Thyroid gland (tissue), 4 donors: ENCODE measurements around the gene ALDH7A1. TPM values are rescaled to one million over a fixed set of nuclear protein-coding genes. Genes with fewer than 3 reads are reported as not detected.
"Not testable (repeated sequence)": the region's sequence is repeated elsewhere in the genome, so short reads cannot be mapped to it uniquely, and the experiment has no call there.

Experiments used
- DNase-seq, 2 donors: peaks; one replicate each; pipeline ENCODE4 v3.0.0-alpha.2; 2019
- H3K27ac ChIP-seq, 3 donors: fragments of 200-600 bp; sonication (generic); 1 replicate in 2 of 3; 2 replicates in 1 of 3; pipeline ENCODE4 v1.5.1; 2016 to 2019; ENCODE audit warnings: mild to moderate bottlenecking in 1 of 3, moderate library complexity in 1 of 3
- H3K27me3 ChIP-seq: fragments of 200-600 bp; sonication (generic); one replicate; pipeline ENCODE4 v1.5.1; 2019
- H3K36me3 ChIP-seq, 2 donors: fragments of 200-600 bp; sonication (generic); one replicate each; pipeline ENCODE4 v1.5.1; 2016 to 2019
- H3K4me1 ChIP-seq, 2 donors: fragments of 200-600 bp; sonication (generic); one replicate each; pipeline ENCODE4 v1.5.1; 2017 to 2019
- H3K4me3 ChIP-seq, 3 donors: fragments of 200-600 bp; sonication (generic); replicated peaks in 1 of 3; 1 replicate in 2 of 3; 2 replicates in 1 of 3; pipeline ENCODE4 v1.5.1; 2016; ENCODE audit warnings: mild to moderate bottlenecking in 1 of 3
- H3K9me3 ChIP-seq: fragments of 200-600 bp; sonication (generic); one replicate; pipeline ENCODE4 v1.5.1; 2017
- POLR2A ChIP-seq, 2 donors: fragments of 450-650 bp; IDR thresholded peaks; one replicate each; pipeline ENCODE4 v1.6.1; 2017; ENCODE audit warnings: antibody characterized with exemption in 2 of 2, mild to moderate bottlenecking in 2 of 2, moderate library complexity in 1 of 2
- WGBS, 2 donors: methylation state at CpG; one replicate each; pipeline ENCODE4 v1.1.5; 2017; 5-methylcytosine and 5-hydroxymethylcytosine counted together
- intact Hi-C: fragments of 100-400 bp; cut with DNase I; formaldehyde crosslinking; loops from one replicate; pipeline ENCODE4 v1.15.1; 2023
- total RNA-seq, 4 donors: library from RNA; depleted of rRNA; stranded (reverse); fragments of >200 nt; gene quantifications; one replicate each; pipeline ENCODE4 v1.2.3, GENCODE V29; 2016
- TF ChIP-seq, protein P1 (sequence below), 6 experiments: fragments of 200-600 bp in 3 of 6; fragments of 450-650 bp in 3 of 6; sonication (generic) in 3 of 6; IDR thresholded peaks; one replicate each; pipeline ENCODE4 v1.5.1; 2016 to 2019; ENCODE audit warnings: antibody characterized with exemption in 6 of 6, mild to moderate bottlenecking in 2 of 6, inconsistent platforms in 1 of 6, moderate library complexity in 1 of 6

ALDH7A1 gene
- total RNA-seq, 4 donors from 2014 or later = 25.3 to 57.3 (median 41.5) TPM

- Histone ChIP-seq H3K9me3 (no peaks in the 10 kb centered on the region), H3K27me3 (no peaks in the 10 kb centered on the region), H3K27ac (peak overlapping the region in 2 of 3 donors; percentile 70 to 79), H3K36me3 (peaks cover 0 to 7% of the 10 kb centered on the region in 2 donors), H3K4me3 (no peak overlapping the region), H3K4me1 (peaks cover 9 to 13% of the 10 kb centered on the region in 2 donors)
- WGBS, 2 donors = 30 to 51% methylated on average over 4 of the region's 4 CpGs
- intact Hi-C loops = no loop called here
- TF ChIP-seq POLR2A (IDR thresholded peaks at IDR 0.05) = no peak
- TF ChIP-seq, protein P1, sequence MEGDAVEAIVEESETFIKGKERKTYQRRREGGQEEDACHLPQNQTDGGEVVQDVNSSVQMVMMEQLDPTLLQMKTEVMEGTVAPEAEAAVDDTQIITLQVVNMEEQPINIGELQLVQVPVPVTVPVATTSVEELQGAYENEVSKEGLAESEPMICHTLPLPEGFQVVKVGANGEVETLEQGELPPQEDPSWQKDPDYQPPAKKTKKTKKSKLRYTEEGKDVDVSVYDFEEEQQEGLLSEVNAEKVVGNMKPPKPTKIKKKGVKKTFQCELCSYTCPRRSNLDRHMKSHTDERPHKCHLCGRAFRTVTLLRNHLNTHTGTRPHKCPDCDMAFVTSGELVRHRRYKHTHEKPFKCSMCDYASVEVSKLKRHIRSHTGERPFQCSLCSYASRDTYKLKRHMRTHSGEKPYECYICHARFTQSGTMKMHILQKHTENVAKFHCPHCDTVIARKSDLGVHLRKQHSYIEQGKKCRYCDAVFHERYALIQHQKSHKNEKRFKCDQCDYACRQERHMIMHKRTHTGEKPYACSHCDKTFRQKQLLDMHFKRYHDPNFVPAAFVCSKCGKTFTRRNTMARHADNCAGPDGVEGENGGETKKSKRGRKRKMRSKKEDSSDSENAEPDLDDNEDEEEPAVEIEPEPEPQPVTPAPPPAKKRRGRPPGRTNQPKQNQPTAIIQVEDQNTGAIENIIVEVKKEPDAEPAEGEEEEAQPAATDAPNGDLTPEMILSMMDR (IDR thresholded peaks at IDR 0.05) = no peak
- peak; percentile 88 to 89 for DNase-seq
Measured at GRCh38 chr5:126568206-126568755, 26.7 kb downstream of the ALDH7A1 start.

DNA sequence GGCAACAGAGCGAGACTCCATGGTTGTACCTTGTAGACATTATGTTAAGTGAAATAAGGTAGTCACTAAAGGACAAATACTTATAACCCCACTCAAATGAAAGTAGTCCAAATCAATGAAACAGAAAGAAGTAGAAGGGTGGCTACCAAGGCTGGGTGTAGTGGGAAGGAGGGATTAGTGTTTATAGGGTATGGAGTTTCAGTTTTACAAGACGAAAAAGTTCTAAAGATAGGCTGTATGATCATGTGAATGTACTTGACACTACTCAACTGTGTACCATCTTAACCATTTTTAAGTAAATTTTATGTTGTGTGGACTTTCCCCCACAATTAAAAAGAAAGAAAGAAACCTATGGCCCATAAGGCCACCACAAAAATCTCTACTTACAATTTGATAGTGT lies 32.2 kb downstream of the ALDH7A1 start:
- TF ChIP-seq, protein P1 (IDR thresholded peaks at IDR 0.05) = no peak
- TF ChIP-seq POLR2A (IDR thresholded peaks at IDR 0.05) = no peak
- Histone ChIP-seq H3K27me3 (no peaks in the 10 kb centered on the region), H3K4me1 (peaks cover 0 to 1% of the 10 kb centered on the region in 2 donors), H3K9me3 (no peaks in the 10 kb centered on the region), H3K27ac (no peak overlapping the region), H3K4me3 (no peak overlapping the region), H3K36me3 (peaks cover 7% of the 10 kb centered on the region in 2 donors)
- 88 to 93% methylated on average over 2 of the region's 2 CpGs for WGBS, 2 donors
- DNase-seq = no peak
- intact Hi-C loops = no loop called here

DNA sequence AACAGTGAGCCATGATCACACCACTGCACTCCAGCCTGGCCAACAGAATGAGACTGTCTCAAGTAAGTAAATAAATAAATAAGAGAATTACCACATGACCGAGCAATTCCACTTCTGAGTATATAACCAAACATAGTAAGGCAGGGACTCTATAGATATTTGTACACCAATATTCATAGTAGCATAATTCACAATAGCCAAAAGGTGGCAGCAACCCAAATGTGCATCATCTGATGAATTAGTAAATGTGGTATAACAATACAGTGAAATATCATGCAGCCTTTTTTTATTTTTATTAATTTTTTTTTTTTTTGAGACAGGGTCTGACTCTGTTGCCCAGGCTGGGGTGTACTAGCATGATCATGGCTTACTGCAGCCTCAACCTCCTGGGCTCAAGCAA lies 33.1 kb downstream of the ALDH7A1 start:
- intact Hi-C loops = no loop called here
- Histone ChIP-seq H3K27ac (no peak overlapping the region), H3K27me3 (no peaks in the 10 kb centered on the region), H3K4me3 (no peak overlapping the region), H3K4me1 (no peaks in the 10 kb centered on the region), H3K36me3 (peaks cover 7 to 9% of the 10 kb centered on the region in 2 donors), H3K9me3 (no peaks in the 10 kb centered on the region)
- TF ChIP-seq, protein P1 (IDR thresholded peaks at IDR 0.05) = no peak
- no peak for TF ChIP-seq POLR2A (IDR thresholded peaks at IDR 0.05)
- no peak for DNase-seq
- WGBS, 2 donors = 83 to 93% methylated on average over 1 of the region's 1 CpG

DNA sequence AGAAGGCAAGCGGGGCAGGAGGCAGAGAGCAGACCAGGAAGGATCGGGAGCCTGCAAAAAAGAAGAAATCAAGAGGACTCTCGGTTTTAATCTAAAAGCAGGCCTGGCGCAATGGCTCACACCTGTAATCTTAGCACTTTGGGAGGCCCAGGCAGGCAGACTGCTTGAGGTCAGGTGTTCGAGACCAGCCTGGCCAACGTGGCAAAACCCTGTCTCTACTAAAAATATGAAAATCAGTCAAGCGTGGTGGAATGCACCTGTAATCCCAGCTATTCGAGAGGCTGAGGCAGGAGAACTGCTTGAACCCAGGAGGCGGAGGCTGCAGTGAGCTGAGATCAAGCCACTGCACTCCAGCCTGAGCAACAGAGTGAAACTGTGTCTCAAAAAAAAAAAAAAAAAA lies 39.9 kb downstream of the ALDH7A1 start:
- H3K27me3 ChIP-seq, H3K4me1 ChIP-seq, H3K9me3 ChIP-seq, intact Hi-C loops, H3K4me3 ChIP-seq, DNase-seq, H3K27ac ChIP-seq: not testable (repeated sequence)
- 86 to 92% methylated on average over 9 of the region's 9 CpGs for WGBS, 2 donors
- H3K36me3 ChIP-seq = peaks cover 17 to 50% of the 10 kb centered on the region in 2 donors

- Histone ChIP-seq H3K9me3 (no peaks in the 10 kb centered on the region), H3K4me3 (no peak overlapping the region), H3K36me3 (peaks cover 28 to 64% of the 10 kb centered on the region in 2 donors), H3K27ac (no peak overlapping the region), H3K27me3 (no peaks in the 10 kb centered on the region), H3K4me1 (no peaks in the 10 kb centered on the region)
- intact Hi-C loops = no loop called here
- no peak for DNase-seq
- TF ChIP-seq, protein P1 (IDR thresholded peaks at IDR 0.05) = no peak
- TF ChIP-seq POLR2A (IDR thresholded peaks at IDR 0.05) = no peak
- 94 to 95% methylated on average over 2 of the region's 2 CpGs for WGBS, 2 donors
Measured at GRCh38 chr5:126552614-126553013, 42.4 kb downstream of the ALDH7A1 start.
